Lung (tissue), 12 donors: ENCODE results near the gene TSPEAR. TPM values are rescaled to one million over a fixed set of nuclear protein-coding genes. Genes with fewer than 3 reads are reported as not detected.
"Not testable (repeated sequence)": the region's sequence is repeated elsewhere in the genome, so short reads cannot be mapped to it uniquely, and the experiment has no call there.

Experiments
- ATAC-seq: fragments of 200-7000 bp; cut with Tn5 transposase; one replicate; pipeline ENCODE4 v1.9.1; 2020; ENCODE audit warnings: moderate number of reproducible peaks; ENCODE audit not compliant: insufficient read depth, low FRiP score
- DNase-seq, 3 donors: peaks; one replicate each; pipeline ENCODE4 v3.0.0-alpha.2; 2013 to 2017
- H3K27ac ChIP-seq, 2 donors: one replicate each; pipeline ENCODE4 v1.5.1; 2013; ENCODE audit warnings: mild to moderate bottlenecking in 2 of 2, moderate library complexity in 2 of 2, control low read depth in 1 of 2, inconsistent platforms in 1 of 2, low read depth in 1 of 2, low read length in 1 of 2
- H3K27me3 ChIP-seq, 3 donors: one replicate each; pipeline ENCODE4 v1.5.1; 2013; ENCODE audit warnings: low read length in 2 of 3; ENCODE audit not compliant: control insufficient read depth in 3 of 3, insufficient read depth in 3 of 3
- H3K36me3 ChIP-seq, 4 donors: one replicate each; pipeline ENCODE4 v1.5.1; 2013; ENCODE audit warnings: low read length in 4 of 4, mild to moderate bottlenecking in 1 of 4, moderate library complexity in 1 of 4; ENCODE audit not compliant: control insufficient read depth in 4 of 4, insufficient read depth in 4 of 4
- H3K4me1 ChIP-seq, 5 donors: one replicate each; pipeline ENCODE4 v1.5.1; 2013; ENCODE audit warnings: low read length in 5 of 5, mild to moderate bottlenecking in 2 of 5, moderate library complexity in 1 of 5; ENCODE audit not compliant: control insufficient read depth in 5 of 5, insufficient read depth in 5 of 5
- H3K4me3 ChIP-seq: one replicate; pipeline ENCODE4 v1.5.1; 2013; ENCODE audit warnings: mild to moderate bottlenecking, control low read depth, moderate library complexity
- H3K9ac ChIP-seq, 2 donors: one replicate each; pipeline ENCODE4 v1.5.1; 2013; ENCODE audit warnings: low read length in 2 of 2, control low read depth in 1 of 2; ENCODE audit not compliant: insufficient read depth in 1 of 2
- H3K9me3 ChIP-seq, 4 donors: one replicate each; pipeline ENCODE4 v1.5.1; 2013; ENCODE audit warnings: low read length in 3 of 4, mild to moderate bottlenecking in 1 of 4, moderate library complexity in 1 of 4; ENCODE audit not compliant: control insufficient read depth in 4 of 4, insufficient read depth in 3 of 4
- WGBS, 2 donors: extraction: QIAGEN DNeasy Blood & Tissue Kit; methylation state at CpG; one replicate each; pipeline ENCODE4 v1.1.7; 2013; 5-methylcytosine and 5-hydroxymethylcytosine counted together
- polyA plus RNA-seq, 2 donors: library from polyadenylated mRNA; stranded (reverse); fragments of 200-250 nt; gene quantifications; one replicate each; pipeline ENCODE4 v1.2.1, GENCODE V29; 2013
- total RNA-seq, 2 donors: library from RNA; depleted of rRNA in 1 of 2; stranded (reverse); fragments of >200 nt in 1 of 2; gene quantifications; one replicate each; pipeline ENCODE4 v1.2.1, GENCODE V29; 2014 to 2021
- TF ChIP-seq, protein P1 (sequence below): IDR thresholded peaks from 2 replicates; pipeline ENCODE4 v1.5.1; 2012; ENCODE audit warnings: mild to moderate bottlenecking; ENCODE audit errors: control extremely low read depth, extremely low read depth
- donor health status: control.
- donor health status: control.
- donor health status: Bipolar disorder and iron deficiency.
- donor health status: healthy.
- donor health status: DM: yes; HTN: yes; CAD: no.

The TSPEAR gene
- total and polyA plus RNA-seq, 4 donors, result 0.02 to 2.1 (median 0.27) TPM

DNA sequence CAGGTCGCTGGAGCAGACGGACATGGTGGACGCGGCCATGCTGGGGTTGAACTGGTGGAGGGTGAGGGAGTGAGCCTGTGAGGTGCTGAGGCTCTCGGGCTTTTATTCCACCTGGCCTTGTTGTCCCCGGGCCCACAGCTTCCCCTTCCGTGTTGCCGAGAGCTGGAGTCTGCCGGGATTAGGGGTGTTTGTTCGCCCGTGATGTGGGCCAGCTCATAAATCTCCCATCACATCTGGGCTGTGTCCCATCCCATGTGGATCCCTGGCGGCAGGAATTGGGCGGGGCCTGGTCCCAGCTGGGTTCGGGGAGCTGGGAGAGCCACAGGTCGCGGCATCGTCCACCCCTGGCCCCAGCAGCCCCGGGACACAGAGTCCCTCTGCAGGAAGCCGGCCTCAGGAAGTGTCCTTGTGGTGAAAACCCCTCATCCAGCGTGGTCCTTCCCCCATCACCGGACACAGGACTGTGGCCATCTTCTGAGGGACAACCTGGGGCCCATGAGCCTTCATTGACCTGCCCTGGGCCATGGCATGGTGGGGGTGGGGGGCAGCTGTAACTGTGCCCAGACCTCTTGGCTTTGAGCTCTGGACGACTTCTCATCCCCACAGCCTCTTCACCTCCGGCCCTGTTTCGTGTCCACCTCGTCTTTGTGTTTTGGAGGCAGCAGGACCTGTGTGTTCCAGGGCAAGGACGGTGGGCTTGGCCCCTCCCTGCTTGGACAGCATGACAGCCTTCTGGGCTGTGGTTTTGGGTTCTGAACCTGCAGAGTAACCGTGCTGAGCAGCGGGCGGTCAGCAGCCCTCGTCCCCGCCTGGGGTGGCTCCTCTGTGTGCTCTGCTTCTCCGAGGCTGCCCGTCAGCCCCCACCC is 118.7 kb downstream of the TSPEAR start, which contains the start of gene KRTAP10-6:
Gene KRTAP10-6, minus strand, starts transcription at position 60 of the 866 bp plus-strand sequence. Its CDS starts 21 bp downstream, at position 39.
- Histone ChIP-seq H3K4me3 (no peak within 1 kb of the TSS), H3K27me3 (no peaks in the 10 kb centered on the region), H3K27ac (no peak within 1 kb of the TSS), H3K36me3 (no peaks in the 10 kb centered on the region), H3K9me3 (peaks cover 0 to 2% (median 0%) of the 10 kb centered on the region in 4 donors), H3K9ac (no peak within 1 kb of the TSS), H3K4me1 (peaks cover 0 to 8% (median 0%) of the 10 kb centered on the region in 5 donors)
- WGBS, 2 donors, result 58 to 66% methylated on average over 33 of the region's 33 CpGs
- TF ChIP-seq, protein P1, sequence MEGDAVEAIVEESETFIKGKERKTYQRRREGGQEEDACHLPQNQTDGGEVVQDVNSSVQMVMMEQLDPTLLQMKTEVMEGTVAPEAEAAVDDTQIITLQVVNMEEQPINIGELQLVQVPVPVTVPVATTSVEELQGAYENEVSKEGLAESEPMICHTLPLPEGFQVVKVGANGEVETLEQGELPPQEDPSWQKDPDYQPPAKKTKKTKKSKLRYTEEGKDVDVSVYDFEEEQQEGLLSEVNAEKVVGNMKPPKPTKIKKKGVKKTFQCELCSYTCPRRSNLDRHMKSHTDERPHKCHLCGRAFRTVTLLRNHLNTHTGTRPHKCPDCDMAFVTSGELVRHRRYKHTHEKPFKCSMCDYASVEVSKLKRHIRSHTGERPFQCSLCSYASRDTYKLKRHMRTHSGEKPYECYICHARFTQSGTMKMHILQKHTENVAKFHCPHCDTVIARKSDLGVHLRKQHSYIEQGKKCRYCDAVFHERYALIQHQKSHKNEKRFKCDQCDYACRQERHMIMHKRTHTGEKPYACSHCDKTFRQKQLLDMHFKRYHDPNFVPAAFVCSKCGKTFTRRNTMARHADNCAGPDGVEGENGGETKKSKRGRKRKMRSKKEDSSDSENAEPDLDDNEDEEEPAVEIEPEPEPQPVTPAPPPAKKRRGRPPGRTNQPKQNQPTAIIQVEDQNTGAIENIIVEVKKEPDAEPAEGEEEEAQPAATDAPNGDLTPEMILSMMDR, result no peak
- DNase-seq, result peak in 1 of 3 donors; percentile 11
- no peak for ATAC-seq

DNA sequence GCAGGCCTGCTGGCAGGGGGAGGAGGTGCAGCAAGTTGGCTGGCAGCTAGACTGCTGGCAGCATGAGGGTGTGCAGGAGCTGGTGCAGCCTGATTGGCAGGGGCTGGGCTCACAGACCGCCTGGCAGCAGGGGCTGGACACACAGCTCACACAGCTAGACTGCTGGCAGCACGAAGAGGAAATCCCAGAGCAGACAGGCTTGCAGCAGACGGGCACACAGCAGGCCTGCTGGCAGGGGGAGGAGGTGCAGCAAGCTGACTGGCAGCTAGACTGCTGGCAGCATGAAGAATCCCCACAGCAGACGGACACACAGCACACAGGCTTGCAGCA is 119.6 kb downstream of the TSPEAR start:
- not testable (repeated sequence) for DNase-seq, ATAC-seq, H3K9ac ChIP-seq, H3K9me3 ChIP-seq, H3K27ac ChIP-seq, H3K4me3 ChIP-seq, H3K4me1 ChIP-seq, H3K36me3 ChIP-seq, H3K27me3 ChIP-seq
- WGBS, 2 donors, result 55 to 82% methylated on average over 1 to 4 of the region's 4 CpGs

DNA sequence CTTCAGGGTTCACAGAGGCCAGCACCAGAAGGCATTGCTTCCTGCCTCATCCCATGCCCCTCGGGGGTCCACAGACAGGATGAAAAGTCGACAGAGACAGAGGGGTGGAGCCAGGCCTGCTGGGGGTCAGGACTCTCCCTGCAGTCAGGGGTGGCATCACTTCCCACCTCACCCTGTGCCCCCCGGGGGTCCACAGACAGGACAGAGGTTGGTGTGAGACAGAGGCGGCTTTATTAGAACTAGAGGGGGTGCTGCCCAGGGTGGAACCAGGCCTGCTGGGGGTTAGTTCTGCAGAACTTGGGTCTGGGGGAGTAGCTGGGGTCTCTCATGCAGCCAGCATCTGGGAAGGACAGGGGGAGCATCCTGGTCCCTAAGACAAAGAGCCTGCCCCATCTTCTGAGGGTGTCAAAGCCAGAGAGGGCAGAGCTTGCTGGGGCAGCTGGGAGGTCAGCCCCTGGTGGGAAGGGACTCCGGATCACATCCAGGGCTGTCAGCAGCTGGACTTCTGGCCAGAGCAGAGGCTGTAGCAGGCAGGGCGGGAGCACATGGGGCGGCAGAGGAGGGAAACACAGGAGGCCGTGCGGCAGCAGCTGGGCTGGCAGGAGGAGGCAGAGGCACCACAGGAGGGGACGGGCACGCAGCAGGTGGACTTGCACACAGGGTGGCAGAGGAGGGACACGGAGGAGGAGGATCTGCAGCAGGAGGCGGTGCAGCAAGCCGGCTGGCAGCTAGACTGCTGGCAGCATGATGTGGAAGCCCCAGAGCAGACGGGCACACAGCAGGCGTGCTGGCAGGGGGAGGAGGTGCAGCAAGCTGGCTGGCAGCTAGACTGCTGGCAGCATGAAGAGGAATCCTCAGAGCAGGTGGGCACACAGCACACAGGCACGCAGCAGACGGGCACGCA is 120.2 kb downstream of the TSPEAR start:
- H3K4me1 ChIP-seq, H3K27ac ChIP-seq, H3K27me3 ChIP-seq, DNase-seq, H3K9me3 ChIP-seq, H3K36me3 ChIP-seq, H3K9ac ChIP-seq, H3K4me3 ChIP-seq, ATAC-seq: not testable (repeated sequence)
- WGBS, 2 donors, result 69 to 80% methylated on average over 9 to 19 of the region's 19 CpGs

DNA sequence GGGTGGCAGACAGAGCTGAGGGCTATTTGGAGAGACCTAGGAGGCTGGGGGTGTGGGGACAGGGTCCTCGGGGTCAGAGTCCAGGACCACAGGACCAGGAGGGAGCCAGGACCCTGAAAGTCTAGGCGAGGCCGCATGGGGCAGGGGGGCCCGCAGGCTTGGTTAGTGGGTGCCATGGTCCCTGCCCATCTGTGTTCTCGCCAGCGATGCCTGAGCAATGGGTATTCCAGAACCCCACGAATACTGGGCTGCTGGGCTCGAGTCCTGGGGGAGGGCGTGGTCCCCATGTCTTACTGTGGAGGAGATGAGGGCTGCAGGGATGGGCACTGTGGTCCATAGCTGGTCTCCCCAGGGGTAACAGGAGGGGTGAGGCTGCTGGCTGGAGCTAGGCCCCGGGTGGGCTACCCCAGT is 121.1 kb downstream of the TSPEAR start:
- TF ChIP-seq, protein P1, result no peak
- no peak for DNase-seq
- Histone ChIP-seq H3K27ac (no peak overlapping the region), H3K36me3 (no peaks in the 10 kb centered on the region), H3K4me3 (no peak overlapping the region), H3K9ac (no peak overlapping the region), H3K27me3 (no peaks in the 10 kb centered on the region), H3K4me1 (peaks cover 0 to 8% (median 0%) of the 10 kb centered on the region in 5 donors), H3K9me3 (peaks cover 0 to 6% (median 0%) of the 10 kb centered on the region in 4 donors)
- 79 to 92% methylated on average over 9 to 10 of the region's 10 CpGs for whole genome bisulfite sequencing, 2 donors
- no peak for ATAC-seq
